Activated T-helper 1 cell treated with anti-CD3 and anti-CD28 coated beads, Interleukin-12 subunit alpha, Interleukin-12 subunit beta, Interleukin-2, Interleukin-4 antibody, amounts not matched to agents 30 ng/mL and 10 ng/mL and 1 ng/mL, durations not matched to agents 14 hours and 24 hours and 36 hours (primary cell): ENCODE data around the gene MUC15. TPM values are rescaled to one million over a fixed set of nuclear protein-coding genes. Genes with fewer than 3 reads are reported as not detected.

Experiments used
- DNase-seq: peaks from one replicate; pipeline ENCODE4 v3.0.0; 2021; ENCODE audit warnings: low spot score
- H3K27ac Mint-ChIP-seq: one replicate; pipeline ENCODE4 v1.8.0; 2021; ENCODE audit warnings: mild to moderate bottlenecking, mixed read lengths
- H3K27me3 Mint-ChIP-seq: one replicate; pipeline ENCODE4 v1.8.0; 2022; ENCODE audit warnings: mild to moderate bottlenecking, moderate library complexity, mixed read lengths; ENCODE audit not compliant: insufficient read depth
- H3K36me3 Mint-ChIP-seq: one replicate; pipeline ENCODE4 v1.8.0; 2021; ENCODE audit warnings: low read depth, mixed read lengths
- H3K4me1 Mint-ChIP-seq: one replicate; pipeline ENCODE4 v1.8.0; 2021; ENCODE audit warnings: low read depth, mixed read lengths
- H3K4me3 Mint-ChIP-seq: one replicate; pipeline ENCODE4 v1.8.0; 2021; ENCODE audit warnings: mild to moderate bottlenecking, moderate library complexity, mixed read lengths
- H3K9me3 Mint-ChIP-seq: one replicate; pipeline ENCODE4 v1.8.0; 2021; ENCODE audit warnings: mixed read lengths
- intact Hi-C: fragments of 100-400 bp; cut with micrococcal nuclease; formaldehyde crosslinking; loops from one replicate; pipeline ENCODE4 v1.15.1; 2024
- total RNA-seq: library from RNA; stranded (reverse); gene quantifications from 2 replicates; pipeline ENCODE4 v1.2.3, GENCODE V29; 2022

The MUC15 gene
- total RNA-seq, 1 donor from 2014 or later: not detected

GRCh38 chr11:26593691-26594090 lies 21.6 kb upstream of the MUC15 start:
- Mint-ChIP-seq H3K4me1 (no peaks in the 10 kb centered on the region), H3K27me3 (no peaks in the 10 kb centered on the region), H3K36me3 (no peaks in the 10 kb centered on the region), H3K4me3 (no peak overlapping the region), H3K27ac (no peak overlapping the region), H3K9me3 (peaks cover 34% of the 10 kb centered on the region)
- DNase-seq: no peak
- intact Hi-C loops: no loop called here

- intact Hi-C loops: no loop called here
- H3K27me3 Mint-ChIP-seq: no peaks in the 10 kb centered on the region
- no peak overlapping the region for H3K4me3 Mint-ChIP-seq
- DNase-seq: no peak
- peaks cover 22% of the 10 kb centered on the region for H3K9me3 Mint-ChIP-seq
- H3K4me1 Mint-ChIP-seq: no peaks in the 10 kb centered on the region
- no peak overlapping the region for H3K27ac Mint-ChIP-seq
- no peaks in the 10 kb centered on the region for H3K36me3 Mint-ChIP-seq
Observed at GRCh38 chr11:26587073-26587472, 15.0 kb upstream of the MUC15 start.

GRCh38 chr11:26584818-26585217 lies 12.8 kb upstream of the MUC15 start:
- no peak for DNase-seq
- Mint-ChIP-seq H3K4me3 (no peak overlapping the region), H3K9me3 (peaks cover 10% of the 10 kb centered on the region), H3K4me1 (no peaks in the 10 kb centered on the region), H3K27ac (no peak overlapping the region), H3K27me3 (no peaks in the 10 kb centered on the region), H3K36me3 (no peaks in the 10 kb centered on the region)
- intact Hi-C loops: no loop called here

- H3K36me3 Mint-ChIP-seq: no peaks in the 10 kb centered on the region
- DNase-seq: no peak
- no peak overlapping the region for H3K27ac Mint-ChIP-seq
- H3K27me3 Mint-ChIP-seq: no peaks in the 10 kb centered on the region
- H3K4me3 Mint-ChIP-seq: no peak overlapping the region
- intact Hi-C loops: no loop called here
- H3K4me1 Mint-ChIP-seq: no peaks in the 10 kb centered on the region
- peaks cover 5% of the 10 kb centered on the region for H3K9me3 Mint-ChIP-seq
Observed at GRCh38 chr11:26583550-26583949, 11.5 kb upstream of the MUC15 start.

- no peaks in the 10 kb centered on the region for H3K4me1 Mint-ChIP-seq
- H3K27ac Mint-ChIP-seq: no peak overlapping the region
- no peak for DNase-seq
- H3K9me3 Mint-ChIP-seq: no peaks in the 10 kb centered on the region
- no peaks in the 10 kb centered on the region for H3K27me3 Mint-ChIP-seq
- intact Hi-C loops: no loop called here
- H3K4me3 Mint-ChIP-seq: no peak overlapping the region
- H3K36me3 Mint-ChIP-seq: no peaks in the 10 kb centered on the region
Observed at GRCh38 chr11:26580929-26581328, 8.9 kb upstream of the MUC15 start.

GRCh38 chr11:26579683-26580082 lies 7.6 kb upstream of the MUC15 start:
- H3K36me3 Mint-ChIP-seq: no peaks in the 10 kb centered on the region
- H3K27me3 Mint-ChIP-seq: no peaks in the 10 kb centered on the region
- H3K27ac Mint-ChIP-seq: no peak overlapping the region
- H3K9me3 Mint-ChIP-seq: no peaks in the 10 kb centered on the region
- no peaks in the 10 kb centered on the region for H3K4me1 Mint-ChIP-seq
- intact Hi-C loops: no loop called here
- no peak for DNase-seq
- no peak overlapping the region for H3K4me3 Mint-ChIP-seq

GRCh38 chr11:26578998-26579661 lies 7.1 kb upstream of the MUC15 start:
- no peak overlapping the region for H3K27ac Mint-ChIP-seq
- no peak overlapping the region for H3K4me3 Mint-ChIP-seq
- H3K27me3 Mint-ChIP-seq: no peaks in the 10 kb centered on the region
- no peaks in the 10 kb centered on the region for H3K9me3 Mint-ChIP-seq
- no peaks in the 10 kb centered on the region for H3K4me1 Mint-ChIP-seq
- no peaks in the 10 kb centered on the region for H3K36me3 Mint-ChIP-seq
- intact Hi-C loops: no loop called here
- no peak for DNase-seq

- H3K27ac Mint-ChIP-seq: no peak overlapping the region
- intact Hi-C loops: no loop called here
- H3K9me3 Mint-ChIP-seq: no peaks in the 10 kb centered on the region
- no peak for DNase-seq
- no peaks in the 10 kb centered on the region for H3K4me1 Mint-ChIP-seq
- no peaks in the 10 kb centered on the region for H3K36me3 Mint-ChIP-seq
- H3K27me3 Mint-ChIP-seq: no peaks in the 10 kb centered on the region
- no peak overlapping the region for H3K4me3 Mint-ChIP-seq
Observed at GRCh38 chr11:26575946-26576345, 3.9 kb upstream of the MUC15 start.

- DNase-seq: no peak
- H3K27ac Mint-ChIP-seq: no peak overlapping the region
- H3K27me3 Mint-ChIP-seq: no peaks in the 10 kb centered on the region
- H3K4me3 Mint-ChIP-seq: no peak overlapping the region
- no peaks in the 10 kb centered on the region for H3K9me3 Mint-ChIP-seq
- no peaks in the 10 kb centered on the region for H3K36me3 Mint-ChIP-seq
- H3K4me1 Mint-ChIP-seq: no peaks in the 10 kb centered on the region
- intact Hi-C loops: no loop called here
Observed at GRCh38 chr11:26573896-26574295, 1.8 kb upstream of the MUC15 start.

GRCh38 chr11:26572770-26573402 lies 823 bp upstream of the MUC15 start:
- H3K27ac Mint-ChIP-seq: no peak overlapping the region
- no peaks in the 10 kb centered on the region for H3K27me3 Mint-ChIP-seq
- intact Hi-C loops: no loop called here
- no peak overlapping the region for H3K4me3 Mint-ChIP-seq
- no peaks in the 10 kb centered on the region for H3K4me1 Mint-ChIP-seq
- no peaks in the 10 kb centered on the region for H3K9me3 Mint-ChIP-seq
- no peaks in the 10 kb centered on the region for H3K36me3 Mint-ChIP-seq
- DNase-seq: no peak

GRCh38 chr11:26569646-26570045 lies 2.4 kb downstream of the MUC15 start:
- Mint-ChIP-seq H3K9me3 (no peaks in the 10 kb centered on the region), H3K4me3 (no peak overlapping the region), H3K27me3 (no peaks in the 10 kb centered on the region), H3K36me3 (no peaks in the 10 kb centered on the region), H3K4me1 (no peaks in the 10 kb centered on the region), H3K27ac (no peak overlapping the region)
- DNase-seq: no peak
- intact Hi-C loops: no loop called here

- Mint-ChIP-seq H3K36me3 (no peaks in the 10 kb centered on the region), H3K4me3 (no peak overlapping the region), H3K9me3 (no peaks in the 10 kb centered on the region), H3K27me3 (no peaks in the 10 kb centered on the region), H3K4me1 (no peaks in the 10 kb centered on the region), H3K27ac (no peak overlapping the region)
- intact Hi-C loops: no loop called here
- DNase-seq: no peak
Observed at GRCh38 chr11:26558190-26558589, 13.9 kb downstream of the MUC15 start.

GRCh38 chr11:26557666-26558065 lies 14.4 kb downstream of the MUC15 start:
- Mint-ChIP-seq H3K27me3 (no peaks in the 10 kb centered on the region), H3K36me3 (no peaks in the 10 kb centered on the region), H3K4me1 (no peaks in the 10 kb centered on the region), H3K4me3 (no peak overlapping the region), H3K9me3 (no peaks in the 10 kb centered on the region), H3K27ac (no peak overlapping the region)
- no peak for DNase-seq
- intact Hi-C loops: no loop called here

- no peaks in the 10 kb centered on the region for H3K9me3 Mint-ChIP-seq
- no peak for DNase-seq
- intact Hi-C loops: no loop called here
- H3K27me3 Mint-ChIP-seq: no peaks in the 10 kb centered on the region
- no peak overlapping the region for H3K27ac Mint-ChIP-seq
- no peaks in the 10 kb centered on the region for H3K4me1 Mint-ChIP-seq
- no peaks in the 10 kb centered on the region for H3K36me3 Mint-ChIP-seq
- H3K4me3 Mint-ChIP-seq: no peak overlapping the region
Observed at GRCh38 chr11:26556582-26556981, 15.5 kb downstream of the MUC15 start.
